COLO668 (cell line): ENCODE data around the gene MACF1.
A peak's percentile ranks its signal among the peaks of the same experiment; 100 is the strongest.
"Not testable (repeated sequence)": the region's sequence is repeated elsewhere in the genome, so short reads cannot be mapped to it uniquely, and the experiment has no call there.

ENCODE experiments used
- DNase-seq: peaks from one replicate; lab custom pipeline; 2025; ENCODE audit not compliant: unreplicated experiment; lab: John Stamatoyannopoulos, UW

Gene MACF1

GRCh38 chr1:39204441-39205081 is at the start of gene MACF1:
Gene MACF1, plus strand, starts transcription at chr1:39204695. Its CDS starts 328 bp downstream, at chr1:39205023.
- DNase-seq = no peak

- DNase-seq = no peak
These were observed 47.2 kb upstream of the MACF1 start for GRCh38 chr1:39157304-39157703.

GRCh38 chr1:39158327-39159086 is 46.0 kb upstream of the MACF1 start:
- peak; percentile 95 for DNase-seq

GRCh38 chr1:39159224-39160036 is 45.1 kb upstream of the MACF1 start:
- DNase-seq = no peak

- no peak for DNase-seq
These were observed 43.8 kb upstream of the MACF1 start for GRCh38 chr1:39160703-39161102.

- not testable (repeated sequence) for DNase-seq
These were observed 42.7 kb upstream of the MACF1 start for GRCh38 chr1:39161811-39162210.

GRCh38 chr1:39163469-39163868 is 41.0 kb upstream of the MACF1 start:
- no peak for DNase-seq

GRCh38 chr1:39164256-39164655 is 40.2 kb upstream of the MACF1 start:
- DNase-seq = no peak

- DNase-seq = no peak
These were observed 39.4 kb upstream of the MACF1 start for GRCh38 chr1:39165049-39165448.

GRCh38 chr1:39165488-39165887 is 39.0 kb upstream of the MACF1 start:
- no peak for DNase-seq

- no peak for DNase-seq
These were observed 36.8 kb upstream of the MACF1 start for GRCh38 chr1:39167632-39168209.

- no peak for DNase-seq
These were observed 36.0 kb upstream of the MACF1 start for GRCh38 chr1:39168301-39169080.

- peak; percentile 71 for DNase-seq
These were observed 33.5 kb upstream of the MACF1 start for GRCh38 chr1:39170731-39171667.

GRCh38 chr1:39173119-39173994 is 31.1 kb upstream of the MACF1 start:
- DNase-seq = no peak

GRCh38 chr1:39173995-39174380 is 30.5 kb upstream of the MACF1 start:
- DNase-seq = no peak

- DNase-seq = no peak
These were observed 30.0 kb upstream of the MACF1 start for GRCh38 chr1:39174390-39175081.

GRCh38 chr1:39177706-39178105 is 26.8 kb upstream of the MACF1 start:
- DNase-seq = no peak
